Muscle of back (tissue), 11 donors: ENCODE data around the gene PXK. TPM values are rescaled to one million over a fixed set of nuclear protein-coding genes. Genes with fewer than 3 reads are reported as not detected.

Experiments used
- DNase-seq, 3 donors: peaks; one replicate each; pipeline versions ENCODE4 v3.0.0 to v3.0.0-alpha.2; 2013
- polyA plus RNA-seq, 10 donors: library from polyadenylated mRNA; unstranded; fragments of 120-200 nt; gene quantifications; one replicate each; pipeline ENCODE4 v1.2.1, GENCODE V29; 2013; ENCODE audit not compliant: insufficient read length in 10 of 10

Gene PXK
- polyA plus RNA-seq, 10 donors: 14.2 to 29.3 (median 20.2) TPM

DNA sequence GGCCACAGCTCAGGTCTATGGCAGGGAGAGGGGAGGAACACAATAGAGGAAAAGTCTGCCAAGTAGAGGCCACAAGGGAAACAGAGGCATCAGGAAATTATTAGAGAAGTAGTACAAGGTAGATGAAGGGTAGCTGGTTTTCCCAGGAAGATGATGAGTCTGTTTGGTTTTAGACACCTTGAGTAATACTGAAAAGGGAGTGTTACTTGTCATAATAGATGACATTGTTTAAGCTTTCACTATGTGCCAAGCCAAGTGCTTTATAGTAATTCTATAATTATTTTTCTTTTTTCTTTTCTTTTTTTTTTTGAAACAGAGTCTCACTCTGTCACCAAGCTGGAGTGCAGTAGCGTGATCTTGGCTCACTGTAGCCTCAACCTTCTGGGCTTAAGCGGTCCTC, 13.7 kb downstream of the PXK start:
- no peak for DNase-seq

DNA sequence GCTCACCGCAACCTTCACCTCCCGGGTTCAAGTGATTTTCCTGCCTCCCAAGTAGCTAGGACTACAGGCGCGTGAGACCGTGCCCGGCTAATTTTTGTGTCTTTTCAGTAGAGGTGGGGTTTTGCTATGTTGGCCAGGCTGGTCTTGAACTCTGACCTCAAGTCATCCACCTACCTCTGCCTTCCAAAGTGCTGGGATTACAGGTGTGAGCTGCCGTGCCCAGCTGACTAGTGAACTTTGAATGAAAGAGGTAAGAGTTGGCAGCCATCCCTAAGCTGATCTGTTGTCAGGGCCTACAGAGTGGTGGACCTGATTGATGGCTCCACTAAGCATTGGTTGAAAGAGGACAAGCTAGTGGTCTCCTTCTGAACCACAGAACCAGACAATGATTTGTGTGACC, 15.3 kb downstream of the PXK start:
- no peak for DNase-seq

- DNase-seq: no peak
These were observed 17.3 kb downstream of the PXK start for GRCh38 chr3:58349792-58350626.

- no peak for DNase-seq
These were observed 17.9 kb downstream of the PXK start for GRCh38 chr3:58350627-58351013.

GRCh38 chr3:58351920-58352319, 19.2 kb downstream of the PXK start:
- DNase-seq: no peak

DNA sequence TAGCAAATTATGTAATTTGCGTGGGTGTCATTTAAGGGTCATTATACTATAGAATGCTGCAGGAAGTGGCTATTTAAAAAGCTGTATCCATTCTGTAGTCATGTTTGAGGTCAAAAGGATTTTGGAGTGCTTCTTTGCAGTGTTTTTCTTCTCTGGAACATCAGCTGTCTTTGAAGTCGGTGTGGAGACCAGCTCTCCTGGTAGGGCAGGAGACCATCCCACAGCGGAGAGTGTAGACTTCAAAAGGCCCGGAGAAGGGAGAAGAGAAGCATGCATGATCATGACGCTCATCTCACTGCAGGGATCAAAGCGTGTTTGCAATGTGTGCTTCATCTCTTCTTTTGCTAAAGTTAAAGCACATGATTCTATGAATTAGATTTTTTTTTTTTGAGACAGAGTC, 19.9 kb downstream of the PXK start:
- DNase-seq: no peak

- DNase-seq: no peak
These were observed 21.2 kb downstream of the PXK start for GRCh38 chr3:58353722-58354553.

GRCh38 chr3:58355179-58355578, 22.5 kb downstream of the PXK start:
- no peak for DNase-seq

DNA sequence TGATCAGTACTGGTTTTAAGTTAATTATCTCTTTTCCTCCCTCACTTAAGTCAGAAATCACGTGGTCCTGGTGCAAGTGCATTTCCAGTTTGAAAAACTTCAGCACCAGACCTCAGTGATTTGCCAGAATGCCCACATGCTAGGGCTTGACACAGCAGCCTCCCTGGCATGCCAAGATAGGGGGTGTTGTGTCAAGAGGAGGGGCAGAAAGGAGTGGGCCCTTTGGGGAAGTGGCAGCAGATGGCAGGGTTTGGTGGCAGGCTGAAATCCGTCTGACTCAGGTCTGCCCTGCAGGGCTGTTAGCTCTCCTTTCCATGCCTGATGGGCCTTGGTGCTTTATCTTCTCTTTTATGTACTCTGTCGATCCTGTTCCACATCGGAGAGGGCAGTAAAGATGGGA, 23.4 kb downstream of the PXK start:
- DNase-seq: no peak

DNA sequence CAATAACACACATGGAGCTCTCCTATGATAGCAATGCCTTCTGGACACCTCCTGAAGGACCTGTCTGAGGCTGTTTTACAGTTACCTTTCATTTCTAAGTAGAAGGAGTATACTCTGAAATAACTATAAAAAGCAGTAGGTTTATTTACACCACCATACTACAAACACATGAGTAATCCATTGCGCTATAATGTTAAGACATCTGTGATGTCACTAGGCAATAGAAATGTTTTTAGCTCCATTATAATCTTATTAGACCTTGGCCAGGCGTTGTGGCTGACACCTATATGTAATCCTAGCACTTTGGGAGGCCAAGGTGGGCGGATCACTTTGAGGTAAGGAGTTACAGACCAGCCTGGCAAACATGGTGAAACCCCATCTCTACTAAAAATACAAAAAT, 24.7 kb downstream of the PXK start:
- no peak for DNase-seq

DNA sequence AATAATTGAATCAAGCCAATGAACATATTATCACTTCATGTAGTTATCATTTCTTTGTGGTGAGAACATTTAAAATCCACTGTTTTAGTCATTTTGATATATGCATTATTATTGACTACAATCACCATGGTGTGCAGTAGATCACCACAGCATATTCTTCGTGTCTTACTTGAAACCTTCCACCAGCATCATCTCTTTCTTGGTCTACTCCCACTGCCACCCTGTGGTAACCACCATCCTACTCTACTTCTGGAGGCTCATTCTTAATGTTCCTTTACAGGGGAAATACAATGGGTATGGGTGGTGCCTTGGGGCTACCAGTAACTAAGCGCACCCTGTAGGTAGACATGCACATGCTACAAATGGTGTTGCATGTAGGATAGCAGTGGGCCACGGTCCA, 25.4 kb downstream of the PXK start:
- no peak for DNase-seq

GRCh38 chr3:58358808-58359207, 26.1 kb downstream of the PXK start:
- DNase-seq: no peak

GRCh38 chr3:58359621-58360020, 26.9 kb downstream of the PXK start:
- DNase-seq: no peak

DNA sequence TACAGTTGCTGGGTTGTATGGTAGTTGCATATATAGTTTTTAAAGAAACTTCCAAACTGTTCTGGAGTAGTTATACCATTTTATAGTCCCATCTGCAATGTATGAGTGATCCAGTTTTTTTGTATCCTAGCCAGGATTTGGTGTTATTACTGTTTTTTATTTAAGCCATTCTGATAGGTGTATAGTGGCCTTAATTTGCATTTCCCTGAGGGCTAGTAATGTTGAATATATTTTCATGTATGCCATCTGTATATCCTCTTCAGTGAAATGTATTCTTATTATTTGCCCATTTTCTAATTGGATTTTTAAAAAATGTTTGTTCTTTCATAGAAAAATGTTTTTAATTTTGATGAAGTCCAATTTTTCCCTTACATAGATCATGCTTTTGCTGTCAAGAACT, 29.2 kb downstream of the PXK start:
- no peak for DNase-seq

- DNase-seq: no peak
These were observed 34.0 kb downstream of the PXK start for GRCh38 chr3:58366699-58367098.

- no peak for DNase-seq
These were observed 36.3 kb downstream of the PXK start for GRCh38 chr3:58369038-58369437.

GRCh38 chr3:58369876-58370275, 37.2 kb downstream of the PXK start:
- no peak for DNase-seq

- no peak for DNase-seq
These were observed 37.7 kb downstream of the PXK start for GRCh38 chr3:58370407-58370806.

DNA sequence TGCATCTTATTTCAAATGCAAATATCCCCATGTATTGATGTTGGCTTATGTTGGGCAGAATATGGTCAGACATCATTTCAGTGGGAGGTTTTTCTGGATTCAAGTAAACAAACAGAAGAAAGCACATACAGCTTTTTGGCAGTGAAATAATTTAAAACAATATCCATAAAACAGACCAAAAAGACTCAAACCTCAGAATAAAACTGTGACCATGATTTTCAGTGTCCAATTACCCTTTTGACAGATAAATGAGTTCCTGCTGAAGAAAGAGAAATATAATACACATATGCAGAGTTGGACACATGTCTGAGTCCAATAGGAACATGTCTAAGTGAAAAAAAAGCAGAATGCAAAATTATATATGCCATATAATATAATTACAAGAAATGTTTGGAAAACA, 39.1 kb downstream of the PXK start:
- DNase-seq: no peak

GRCh38 chr3:58375254-58375653, 42.6 kb downstream of the PXK start:
- no peak for DNase-seq

DNA sequence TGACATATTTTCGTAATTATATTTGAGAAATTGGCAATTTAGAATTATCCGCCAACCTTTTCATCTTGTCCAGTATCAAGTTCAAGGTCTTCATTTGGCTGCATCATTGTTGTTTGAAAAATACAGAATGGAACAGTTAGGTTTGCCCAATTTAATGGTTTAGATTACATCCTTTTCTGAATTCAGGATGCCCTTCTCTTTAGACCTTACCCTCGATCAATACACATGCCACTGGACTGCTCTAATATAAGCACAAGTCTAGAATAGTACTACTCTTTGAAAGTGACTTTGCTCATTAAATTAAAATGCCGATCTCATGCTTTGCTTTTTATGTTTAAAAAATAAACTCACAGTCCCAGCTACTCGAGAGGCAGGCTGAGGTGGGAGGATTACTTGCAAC, 44.5 kb downstream of the PXK start:
- DNase-seq: no peak

- no peak for DNase-seq
These were observed 45.1 kb downstream of the PXK start for GRCh38 chr3:58377750-58378149.

DNA sequence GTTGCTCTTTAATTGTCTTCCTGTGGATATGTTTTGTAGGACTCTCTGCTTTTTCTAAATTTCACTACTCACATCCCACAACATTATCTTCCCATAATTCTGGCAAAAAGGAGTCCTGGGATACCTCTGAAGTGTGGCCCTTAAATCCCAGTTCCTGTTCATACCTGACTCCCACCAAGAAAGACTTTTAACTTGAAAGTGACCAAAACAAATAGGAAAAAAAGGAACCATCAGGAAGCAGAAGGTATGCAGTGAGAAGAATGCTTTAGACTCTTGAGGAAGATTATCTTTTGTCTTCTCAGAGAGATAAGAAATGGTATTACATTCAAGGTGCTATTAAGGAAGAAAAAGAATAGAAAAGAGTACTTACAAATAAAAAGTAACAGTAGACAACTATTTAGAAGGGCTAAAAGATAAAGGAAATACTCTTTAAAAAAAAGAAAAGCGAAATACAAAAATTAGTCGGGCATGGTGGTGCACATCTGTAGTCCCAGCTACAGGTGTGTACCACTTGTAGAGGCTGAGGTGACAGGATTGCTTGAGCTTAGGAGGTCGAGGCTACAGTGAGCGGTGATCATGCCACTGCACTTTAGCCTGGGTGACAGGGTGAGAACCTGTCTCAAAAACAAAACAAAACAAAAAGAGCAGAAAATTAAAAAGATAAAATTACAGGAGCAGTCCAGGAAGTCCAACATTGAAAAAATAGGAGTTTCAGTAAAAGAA, 46.8 kb downstream of the PXK start:
- no peak for DNase-seq
